BLaER1 treated with 17β-estradiol and CSF1 and Interleukin-3, amounts not matched to agents 10 nM and 100 nM (cell line): Measurements from ENCODE around the gene CHCHD1.
"Not testable (repeated sequence)": the region's sequence is repeated elsewhere in the genome, so short reads cannot be mapped to it uniquely, and the experiment has no call there.

Experiments
- H3K27ac ChIP-seq, 11 experiments: shearing (Covaris generic); formaldehyde crosslinking; 2 replicates each; pipeline ENCODE4 v1.8.1; 2022
- H3K27me3 ChIP-seq, 11 experiments: shearing (Covaris generic); formaldehyde crosslinking; 2 replicates each; pipeline ENCODE4 v1.8.1; 2022
- H3K36me3 ChIP-seq, 11 experiments: shearing (Covaris generic); formaldehyde crosslinking; 2 replicates each; pipeline ENCODE4 v1.8.1; 2022
- H3K4me1 ChIP-seq, 10 experiments: shearing (Covaris generic); formaldehyde crosslinking; 2 replicates each; pipeline ENCODE4 v1.8.1; 2022
- H3K4me2 ChIP-seq, 11 experiments: shearing (Covaris generic); formaldehyde crosslinking; 2 replicates each; pipeline ENCODE4 v1.8.1; 2022
- H3K4me3 ChIP-seq, 10 experiments: shearing (Covaris generic); formaldehyde crosslinking; 2 replicates each; pipeline ENCODE4 v1.8.1; 2022
- H3K9ac ChIP-seq, 11 experiments: shearing (Covaris generic); formaldehyde crosslinking; 2 replicates each; pipeline ENCODE4 v1.8.1; 2022
- H3K9me3 ChIP-seq, 11 experiments: shearing (Covaris generic); formaldehyde crosslinking; replicated peaks in 1 of 11; 2 replicates each; pipeline ENCODE4 v1.8.1; 2022
- H4K20me1 ChIP-seq, 11 experiments: shearing (Covaris generic); formaldehyde crosslinking; 2 replicates each; pipeline ENCODE4 v1.8.1; 2022
- Cebpa-rat ChIP-seq, 11 experiments: shearing (Covaris generic); IDR thresholded peaks; 2 replicates each; pipeline ENCODE4 v1.8.1; 2022

Gene CHCHD1

GRCh38 chr10:73785211-73785720 is 3.4 kb downstream of the CHCHD1 start, which contains the start of gene ZSWIM8:
Gene ZSWIM8 (plus strand): TSS chr10:73785606. CDS start chr10:73785879, 273 bp downstream.
- H3K4me1 ChIP-seq = peaks cover 47 to 54% (median 50%) of the 10 kb centered on the region in 10 experiments
- H3K4me3 ChIP-seq = peak within 1 kb of the TSS; percentile 79 to 99 (median 88)
- no peak for TF ChIP-seq Cebpa-rat (IDR thresholded peaks at IDR 0.05)
- H4K20me1 ChIP-seq = peaks cover 21 to 52% (median 36%) of the 10 kb centered on the region in 11 experiments; a peak in 20 of 22 replicates
- peak within 1 kb of the TSS; percentile 88 to 95 (median 90) for H3K9ac ChIP-seq
- H3K9me3 ChIP-seq = no peaks in the 10 kb centered on the region
- peak within 1 kb of the TSS; percentile 92 to 99 (median 96) for H3K4me2 ChIP-seq
- no peaks in the 10 kb centered on the region for H3K27me3 ChIP-seq
- H3K36me3 ChIP-seq = peaks cover 15 to 39% (median 24%) of the 10 kb centered on the region in 11 experiments
- peak within 1 kb of the TSS; percentile 80 to 89 (median 86) for H3K27ac ChIP-seq

- no peak for TF ChIP-seq Cebpa-rat (IDR thresholded peaks at IDR 0.05)
- peaks cover 41 to 48% (median 44%) of the 10 kb centered on the region in 10 experiments for H3K4me1 ChIP-seq
- H3K9ac ChIP-seq = peak overlapping the region; percentile 88 to 95 (median 90)
- H3K27me3 ChIP-seq = no peaks in the 10 kb centered on the region
- peak overlapping the region; percentile 80 to 89 (median 86) for H3K27ac ChIP-seq
- H3K9me3 ChIP-seq = no peaks in the 10 kb centered on the region
- H3K36me3 ChIP-seq = peaks cover 21 to 42% (median 30%) of the 10 kb centered on the region in 11 experiments
- peaks cover 21 to 50% (median 41%) of the 10 kb centered on the region in 11 experiments; a peak in 20 of 22 replicates for H4K20me1 ChIP-seq
- H3K4me2 ChIP-seq = peak overlapping the region; percentile 78 to 99 (median 91)
- peak overlapping the region; percentile 79 to 99 (median 88) for H3K4me3 ChIP-seq
Observed at GRCh38 chr10:73785721-73786511, 4.1 kb downstream of the CHCHD1 start.

GRCh38 chr10:73786512-73786885 is 4.7 kb downstream of the CHCHD1 start:
- peak overlapping the region; percentile 88 to 95 (median 90) for H3K9ac ChIP-seq
- H3K9me3 ChIP-seq = no peaks in the 10 kb centered on the region
- peaks cover 27 to 48% (median 36%) of the 10 kb centered on the region in 11 experiments for H3K36me3 ChIP-seq
- H3K4me1 ChIP-seq = peaks cover 37 to 44% (median 40%) of the 10 kb centered on the region in 10 experiments
- H3K4me3 ChIP-seq = peak overlapping the region; percentile 79 to 99 (median 88)
- no peaks in the 10 kb centered on the region for H3K27me3 ChIP-seq
- peaks cover 25 to 55% (median 42%) of the 10 kb centered on the region in 11 experiments; a peak in 20 of 22 replicates for H4K20me1 ChIP-seq
- TF ChIP-seq Cebpa-rat (IDR thresholded peaks at IDR 0.05) = no peak
- peak overlapping the region; percentile 80 to 89 (median 86); a peak in 21 of 22 replicates for H3K27ac ChIP-seq
- H3K4me2 ChIP-seq = peak overlapping the region; percentile 78 to 99 (median 91)

GRCh38 chr10:73787031-73787800 is 5.4 kb downstream of the CHCHD1 start:
- H3K9me3 ChIP-seq, H3K27me3 ChIP-seq: not testable (repeated sequence)
- H4K20me1 ChIP-seq = peaks cover 27 to 60% (median 42%) of the 10 kb centered on the region in 11 experiments; a peak in 20 of 22 replicates
- H3K4me2 ChIP-seq = peak overlapping the region; percentile 78 to 99 (median 91)
- peak overlapping the region in 9 of 10 experiments; percentile 79 to 99 (median 88); a peak in 16 of 20 replicates for H3K4me3 ChIP-seq
- H3K9ac ChIP-seq = peak overlapping the region; percentile 88 to 95 (median 90); a peak in 18 of 22 replicates
- H3K4me1 ChIP-seq = peaks cover 37 to 44% (median 40%) of the 10 kb centered on the region in 10 experiments
- peaks cover 34 to 55% (median 43%) of the 10 kb centered on the region in 11 experiments for H3K36me3 ChIP-seq
- peak overlapping the region in 1 of 11 experiments; percentile 85; a peak in 1 of 22 replicates for H3K27ac ChIP-seq

- no peaks in the 10 kb centered on the region for H3K9me3 ChIP-seq
- TF ChIP-seq Cebpa-rat (IDR thresholded peaks at IDR 0.05) = no peak
- no peak overlapping the region for H3K27ac ChIP-seq
- H3K27me3 ChIP-seq = no peaks in the 10 kb centered on the region
- H3K36me3 ChIP-seq = peaks cover 52 to 65% (median 59%) of the 10 kb centered on the region in 11 experiments
- peak overlapping the region in 2 of 11 experiments; percentile 9 to 16; a peak in 1 of 22 replicates for H3K9ac ChIP-seq
- peaks cover 27 to 73% (median 36%) of the 10 kb centered on the region in 11 experiments; a peak in 20 of 22 replicates for H4K20me1 ChIP-seq
- H3K4me3 ChIP-seq = no peak overlapping the region
- H3K4me2 ChIP-seq = no peak overlapping the region
- peaks cover 22 to 30% (median 25%) of the 10 kb centered on the region in 10 experiments for H3K4me1 ChIP-seq
Observed at GRCh38 chr10:73788864-73789658, 7.2 kb downstream of the CHCHD1 start.

- H3K27ac ChIP-seq = no peak overlapping the region
- no peak overlapping the region for H3K4me2 ChIP-seq
- no peak overlapping the region for H3K4me3 ChIP-seq
- H3K9ac ChIP-seq = peak overlapping the region in 4 of 11 experiments; percentile 2 to 16 (median 7); a peak in 1 of 22 replicates
- peaks cover 58 to 71% (median 65%) of the 10 kb centered on the region in 11 experiments for H3K36me3 ChIP-seq
- no peak for TF ChIP-seq Cebpa-rat (IDR thresholded peaks at IDR 0.05)
- H3K27me3 ChIP-seq = no peaks in the 10 kb centered on the region
- no peaks in the 10 kb centered on the region for H3K9me3 ChIP-seq
- H3K4me1 ChIP-seq = peaks cover 17 to 24% (median 19%) of the 10 kb centered on the region in 10 experiments
- peaks cover 27 to 76% (median 31%) of the 10 kb centered on the region in 11 experiments; a peak in 20 of 22 replicates for H4K20me1 ChIP-seq
Observed at GRCh38 chr10:73789659-73790055, 7.8 kb downstream of the CHCHD1 start.

- Histone ChIP-seq H3K9me3 (no peaks in the 10 kb centered on the region), H3K36me3 (peaks cover 72 to 85% (median 79%) of the 10 kb centered on the region in 11 experiments), H3K4me2 (no peak overlapping the region), H4K20me1 (peaks cover 24 to 84% (median 31%) of the 10 kb centered on the region in 11 experiments; a peak in 20 of 22 replicates), H3K27ac (no peak overlapping the region), H3K27me3 (no peaks in the 10 kb centered on the region), H3K9ac (no peak overlapping the region), H3K4me3 (no peak overlapping the region), H3K4me1 (peaks cover 13 to 21% (median 16%) of the 10 kb centered on the region in 10 experiments)
- TF ChIP-seq Cebpa-rat (IDR thresholded peaks at IDR 0.05) = no peak
Observed at GRCh38 chr10:73790886-73791625, 9.2 kb downstream of the CHCHD1 start.
